Left lung (tissue), 10 donors: ENCODE measurements around the gene GAK. TPM values are rescaled to one million over a fixed set of nuclear protein-coding genes. Genes with fewer than 3 reads are reported as not detected.

Experiments
- ATAC-seq: fragments of 200-7000 bp; cut with Tn5 transposase; one replicate; pipeline ENCODE4 v1.9.1; 2020; ENCODE audit warnings: moderate library complexity
- DNase-seq, 4 donors: peaks; one replicate each; pipeline ENCODE4 v3.0.0-alpha.2; 2013 to 2020
- H3K27ac ChIP-seq, 2 donors: fragments of 200-600 bp; sonication (generic) in 1 of 2; one replicate each; pipeline versions ENCODE4 v1.5.0 to v1.8.0; 2020 to 2021
- H3K27me3 ChIP-seq, 2 donors: fragments of 200-600 bp; sonication (generic) in 1 of 2; one replicate each; pipeline versions ENCODE4 v1.5.0 to v1.8.0; 2020 to 2021
- H3K36me3 ChIP-seq, 2 donors: fragments of 200-600 bp; sonication (generic) in 1 of 2; one replicate each; pipeline versions ENCODE4 v1.5.0 to v1.8.0; 2020 to 2021
- H3K4me1 ChIP-seq, 2 donors: fragments of 200-600 bp; one replicate each; pipeline ENCODE4 v1.8.0; 2021
- H3K4me3 ChIP-seq, 2 donors: fragments of 200-600 bp; sonication (generic) in 1 of 2; one replicate each; pipeline versions ENCODE4 v1.5.0 to v1.8.0; 2020 to 2021; ENCODE audit warnings: mild to moderate bottlenecking in 1 of 2
- H3K9me3 ChIP-seq, 2 donors: fragments of 200-600 bp; sonication (generic) in 1 of 2; one replicate each; pipeline versions ENCODE4 v1.5.0 to v1.8.0; 2020 to 2021
- intact Hi-C, 2 donors: fragments of 100-400 bp; cut with DNase I; formaldehyde crosslinking; loops; one replicate each; pipeline versions ENCODE4 v1.11.2 to v1.14.2; 2022
- polyA plus RNA-seq, 6 donors: library from polyadenylated mRNA; unstranded; fragments of 120-200 nt; gene quantifications; one replicate each; pipeline ENCODE4 v1.2.1, GENCODE V29; 2013; ENCODE audit not compliant: insufficient read length in 6 of 6
- total RNA-seq, 2 donors: library from RNA; stranded (reverse); fragmentation: NEBNext Ultra II Directional; extraction: Animal tissue kit (Norgen Biotek cat#: 25700); gene quantifications; one replicate each; pipeline ENCODE4 v1.2.1, GENCODE V29; 2021
- TF ChIP-seq, protein P1 (sequence below), 2 donors: fragments of 200-600 bp; sonication (generic) in 1 of 2; IDR thresholded peaks; one replicate each; pipeline versions ENCODE4 v1.5.0 to v1.8.0; 2021; ENCODE audit warnings: antibody characterized with exemption in 2 of 2
- donor health status: DM: no; HTN: yes; CAD: no.
- donor health status: DM: no; HTN: no; CAD: no.

Gene GAK
- total and polyA plus RNA-seq, 8 donors, result 42.7 to 121 (median 50.3) TPM

DNA sequence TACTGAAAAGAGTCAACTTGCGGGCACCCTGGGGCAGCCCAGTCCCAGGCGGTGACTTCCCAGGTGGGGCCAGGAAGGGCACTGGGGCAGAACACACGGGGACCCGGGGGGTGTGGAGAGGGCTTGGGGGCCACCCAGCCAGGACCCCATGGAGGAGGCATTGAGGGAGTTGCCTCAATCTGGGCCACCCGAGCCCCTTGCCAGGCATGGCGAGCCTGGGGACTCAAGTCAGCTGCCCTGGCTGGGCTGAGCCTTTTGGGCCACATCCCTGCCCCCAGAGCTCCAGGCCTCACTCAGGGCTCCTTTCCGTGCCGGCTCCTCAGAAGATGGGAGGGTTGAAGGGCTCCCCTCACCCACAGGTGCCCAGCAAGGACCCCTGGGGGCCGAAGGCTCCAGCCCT is 99.6 kb downstream of the GAK start:
- no peak overlapping the region for H3K27ac ChIP-seq
- intact Hi-C loops, result no loop called here
- no peaks in the 10 kb centered on the region for H3K36me3 ChIP-seq
- no peak overlapping the region for H3K4me3 ChIP-seq
- peaks cover 10 to 63% of the 10 kb centered on the region in 2 donors for H3K27me3 ChIP-seq
- H3K4me1 ChIP-seq, result no peaks in the 10 kb centered on the region
- no peak for ATAC-seq
- H3K9me3 ChIP-seq, result peaks cover 0 to 23% of the 10 kb centered on the region in 2 donors
- TF ChIP-seq, protein P1, sequence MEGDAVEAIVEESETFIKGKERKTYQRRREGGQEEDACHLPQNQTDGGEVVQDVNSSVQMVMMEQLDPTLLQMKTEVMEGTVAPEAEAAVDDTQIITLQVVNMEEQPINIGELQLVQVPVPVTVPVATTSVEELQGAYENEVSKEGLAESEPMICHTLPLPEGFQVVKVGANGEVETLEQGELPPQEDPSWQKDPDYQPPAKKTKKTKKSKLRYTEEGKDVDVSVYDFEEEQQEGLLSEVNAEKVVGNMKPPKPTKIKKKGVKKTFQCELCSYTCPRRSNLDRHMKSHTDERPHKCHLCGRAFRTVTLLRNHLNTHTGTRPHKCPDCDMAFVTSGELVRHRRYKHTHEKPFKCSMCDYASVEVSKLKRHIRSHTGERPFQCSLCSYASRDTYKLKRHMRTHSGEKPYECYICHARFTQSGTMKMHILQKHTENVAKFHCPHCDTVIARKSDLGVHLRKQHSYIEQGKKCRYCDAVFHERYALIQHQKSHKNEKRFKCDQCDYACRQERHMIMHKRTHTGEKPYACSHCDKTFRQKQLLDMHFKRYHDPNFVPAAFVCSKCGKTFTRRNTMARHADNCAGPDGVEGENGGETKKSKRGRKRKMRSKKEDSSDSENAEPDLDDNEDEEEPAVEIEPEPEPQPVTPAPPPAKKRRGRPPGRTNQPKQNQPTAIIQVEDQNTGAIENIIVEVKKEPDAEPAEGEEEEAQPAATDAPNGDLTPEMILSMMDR (IDR thresholded peaks at IDR 0.05), result no peak
- DNase-seq, result peak in 1 of 4 donors; percentile 52

DNA sequence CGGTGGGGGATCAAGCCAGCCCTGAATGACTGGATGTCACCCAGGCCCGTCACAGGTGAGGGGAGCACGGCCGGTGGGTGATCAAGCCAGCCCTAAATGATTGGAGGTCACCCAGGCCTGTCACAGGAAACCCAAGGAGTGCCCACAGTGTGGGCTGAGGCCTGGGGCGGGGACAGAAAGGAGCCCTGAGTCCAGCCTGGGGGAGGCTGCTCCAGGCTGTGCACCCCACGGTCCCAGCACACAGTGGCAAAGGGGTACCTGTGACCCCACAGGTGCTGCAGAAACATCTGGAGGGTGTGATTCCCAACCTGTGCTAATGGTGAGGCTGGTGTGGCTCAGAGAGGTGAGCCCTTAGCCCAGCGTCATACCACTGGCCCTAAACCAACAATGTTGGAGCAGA is 100.0 kb downstream of the GAK start:
- no peaks in the 10 kb centered on the region for H3K36me3 ChIP-seq
- peaks cover 0 to 18% of the 10 kb centered on the region in 2 donors for H3K9me3 ChIP-seq
- DNase-seq (peak in 1 of 4 donors; percentile 56), ATAC-seq (no peak)
- H3K27me3 ChIP-seq, result peaks cover 14 to 68% of the 10 kb centered on the region in 2 donors
- H3K4me1 ChIP-seq, result no peaks in the 10 kb centered on the region
- TF ChIP-seq, protein P1 (IDR thresholded peaks at IDR 0.05), result no peak
- H3K4me3 ChIP-seq, result no peak overlapping the region
- intact Hi-C loops, result no loop called here
- no peak overlapping the region for H3K27ac ChIP-seq

DNA sequence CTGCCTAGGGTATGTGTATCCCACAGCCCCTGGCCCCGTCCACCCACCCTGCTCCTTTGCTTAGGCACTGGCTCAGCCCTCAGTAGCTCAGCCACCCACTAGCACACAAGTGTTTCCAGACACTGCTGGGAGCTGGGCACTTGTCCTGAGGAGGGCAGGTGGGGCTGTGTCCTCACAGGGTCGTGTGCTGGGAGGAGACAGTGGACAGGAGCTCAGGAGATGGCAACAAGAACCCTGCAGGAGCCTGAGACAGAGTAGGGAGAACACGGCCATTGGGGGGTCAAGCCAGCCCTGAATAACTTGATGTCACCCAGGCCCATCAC is 100.7 kb downstream of the GAK start:
- H3K4me3 ChIP-seq, result no peak overlapping the region
- peaks cover 21 to 74% of the 10 kb centered on the region in 2 donors for H3K27me3 ChIP-seq
- TF ChIP-seq, protein P1 (IDR thresholded peaks at IDR 0.05), result no peak
- H3K9me3 ChIP-seq, result peaks cover 0 to 12% of the 10 kb centered on the region in 2 donors
- intact Hi-C loops, result no loop called here
- DNase-seq (peak in 2 of 4 donors; percentile 7 to 42), ATAC-seq (no peak)
- no peaks in the 10 kb centered on the region for H3K36me3 ChIP-seq
- H3K27ac ChIP-seq, result no peak overlapping the region
- H3K4me1 ChIP-seq, result peaks cover 3 to 7% of the 10 kb centered on the region in 2 donors

DNA sequence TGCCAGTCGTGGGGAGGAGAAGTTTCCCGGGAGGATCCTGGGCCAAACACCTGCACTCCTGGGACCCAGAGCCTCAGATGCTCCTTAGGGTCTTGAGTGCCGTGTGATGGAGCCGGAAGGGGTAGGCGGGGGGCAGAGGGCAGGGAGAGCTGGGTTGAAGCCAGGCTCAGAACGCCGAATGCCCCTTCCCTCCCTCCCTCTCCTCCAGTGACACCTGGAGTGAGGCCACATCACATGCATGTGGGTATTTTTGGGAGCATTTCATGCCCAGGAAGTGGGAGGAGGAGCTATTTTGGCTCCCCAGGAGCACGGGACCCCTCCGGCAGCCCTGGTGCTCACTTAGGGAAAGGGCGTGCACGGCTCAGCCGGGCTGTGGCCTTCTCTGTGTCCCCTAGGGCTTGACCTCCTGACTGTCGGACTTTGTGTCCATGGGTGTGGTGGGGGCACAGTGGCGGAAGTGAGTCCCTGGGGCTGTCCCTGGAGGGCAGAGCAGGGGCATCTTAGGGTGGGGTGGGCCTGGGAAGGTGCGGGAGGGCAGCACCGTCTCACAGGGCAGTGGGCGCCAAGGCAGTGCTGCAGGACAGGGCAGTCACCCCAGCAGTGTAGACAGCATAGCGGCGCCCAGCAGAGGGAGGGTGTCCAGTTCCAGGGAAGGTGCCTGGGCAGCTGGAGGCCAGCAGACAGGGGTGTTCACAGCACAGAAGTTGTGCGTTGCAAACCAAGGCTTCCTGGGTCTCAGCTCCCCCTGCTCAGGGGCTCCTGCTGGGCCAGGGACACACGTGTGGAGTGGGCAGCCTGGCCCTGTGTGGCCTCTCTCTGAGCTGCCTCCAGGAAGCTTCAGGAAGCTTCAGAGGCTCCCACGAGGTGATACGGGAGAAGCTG is 101.3 kb downstream of the GAK start:
- Histone ChIP-seq H3K36me3 (no peaks in the 10 kb centered on the region), H3K27ac (no peak overlapping the region), H3K4me1 (peaks cover 3 to 7% of the 10 kb centered on the region in 2 donors), H3K9me3 (peaks cover 0 to 7% of the 10 kb centered on the region in 2 donors), H3K27me3 (peaks cover 22 to 77% of the 10 kb centered on the region in 2 donors), H3K4me3 (no peak overlapping the region)
- ATAC-seq (no peak), DNase-seq (peak in 2 of 4 donors; percentile 18 to 50)
- TF ChIP-seq, protein P1 (IDR thresholded peaks at IDR 0.05), result no peak
- intact Hi-C loops, result no loop called here

DNA sequence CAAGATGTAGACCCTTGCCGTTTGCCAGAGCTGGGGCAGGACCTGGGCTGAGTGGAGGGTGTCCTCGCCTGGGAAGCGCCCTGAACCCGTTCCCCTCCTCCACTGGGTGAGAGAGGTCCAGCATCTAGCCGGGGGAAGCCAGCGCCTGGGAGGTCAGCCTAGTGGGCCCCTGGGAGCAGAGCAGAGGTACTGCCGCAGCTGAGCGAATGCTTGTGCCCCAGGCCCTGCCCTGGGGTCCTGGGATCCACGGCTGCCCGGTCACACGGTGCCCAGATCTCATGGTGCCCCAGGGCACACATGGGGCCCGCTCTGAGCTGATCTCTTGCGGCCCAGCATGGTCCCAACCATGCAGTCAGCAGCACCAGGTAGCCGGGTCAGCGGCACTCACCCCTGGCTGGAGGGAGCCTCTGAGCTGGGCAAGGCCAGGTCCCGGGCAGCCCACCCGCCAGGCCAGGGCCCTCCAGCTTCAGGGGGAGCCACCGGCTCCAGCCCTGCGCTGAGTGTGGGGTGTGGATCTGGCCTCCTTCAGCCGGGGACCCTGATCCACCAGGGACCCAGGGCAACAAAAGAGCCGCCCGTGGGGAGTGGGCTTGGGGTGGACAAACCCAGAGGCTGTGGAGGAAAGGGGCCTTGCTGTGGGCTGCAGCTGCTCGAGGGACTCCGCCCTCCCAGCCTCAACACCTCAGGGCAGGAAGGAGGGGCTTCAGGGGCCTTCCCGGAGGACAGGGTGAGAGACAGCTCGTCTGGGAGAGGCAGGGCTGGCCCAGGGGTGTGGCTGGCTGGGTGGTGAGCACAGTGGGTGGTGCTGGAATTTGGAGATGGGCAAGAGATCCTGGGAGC is 102.1 kb downstream of the GAK start:
- H3K9me3 ChIP-seq, result peaks cover 0 to 7% of the 10 kb centered on the region in 2 donors
- H3K4me1 ChIP-seq, result peaks cover 3 to 13% of the 10 kb centered on the region in 2 donors
- intact Hi-C loops, result no loop called here
- peaks cover 27 to 85% of the 10 kb centered on the region in 2 donors for H3K27me3 ChIP-seq
- ATAC-seq, result no peak
- DNase-seq, result peak in 2 of 4 donors; percentile 22 to 69
- no peak overlapping the region for H3K4me3 ChIP-seq
- no peaks in the 10 kb centered on the region for H3K36me3 ChIP-seq
- TF ChIP-seq, protein P1 (IDR thresholded peaks at IDR 0.05), result no peak
- no peak overlapping the region for H3K27ac ChIP-seq
